ENCODE data around the gene AQP1.

DNA sequence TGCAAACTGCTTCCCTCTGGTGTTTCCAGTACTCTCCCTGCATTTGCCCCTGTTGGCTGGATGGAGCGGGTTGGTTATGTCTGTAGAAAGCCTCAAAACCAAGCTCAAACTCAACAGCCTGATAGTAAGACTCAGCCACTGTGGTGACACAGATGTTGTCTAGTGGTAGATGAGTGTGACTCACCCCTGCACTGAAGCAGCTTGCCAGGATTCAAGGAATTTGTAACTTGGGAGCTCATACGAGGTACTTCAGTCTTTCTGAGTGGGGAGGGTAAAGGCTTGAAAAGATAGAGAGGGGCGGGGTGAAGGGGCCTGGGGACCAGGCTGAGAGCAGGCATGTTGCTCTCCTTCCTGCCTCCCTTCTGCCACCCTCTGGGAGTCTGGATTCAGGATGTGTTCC lies 22.9 kb upstream of the AQP1 start:
- TF ChIP-seq, protein P1, sequence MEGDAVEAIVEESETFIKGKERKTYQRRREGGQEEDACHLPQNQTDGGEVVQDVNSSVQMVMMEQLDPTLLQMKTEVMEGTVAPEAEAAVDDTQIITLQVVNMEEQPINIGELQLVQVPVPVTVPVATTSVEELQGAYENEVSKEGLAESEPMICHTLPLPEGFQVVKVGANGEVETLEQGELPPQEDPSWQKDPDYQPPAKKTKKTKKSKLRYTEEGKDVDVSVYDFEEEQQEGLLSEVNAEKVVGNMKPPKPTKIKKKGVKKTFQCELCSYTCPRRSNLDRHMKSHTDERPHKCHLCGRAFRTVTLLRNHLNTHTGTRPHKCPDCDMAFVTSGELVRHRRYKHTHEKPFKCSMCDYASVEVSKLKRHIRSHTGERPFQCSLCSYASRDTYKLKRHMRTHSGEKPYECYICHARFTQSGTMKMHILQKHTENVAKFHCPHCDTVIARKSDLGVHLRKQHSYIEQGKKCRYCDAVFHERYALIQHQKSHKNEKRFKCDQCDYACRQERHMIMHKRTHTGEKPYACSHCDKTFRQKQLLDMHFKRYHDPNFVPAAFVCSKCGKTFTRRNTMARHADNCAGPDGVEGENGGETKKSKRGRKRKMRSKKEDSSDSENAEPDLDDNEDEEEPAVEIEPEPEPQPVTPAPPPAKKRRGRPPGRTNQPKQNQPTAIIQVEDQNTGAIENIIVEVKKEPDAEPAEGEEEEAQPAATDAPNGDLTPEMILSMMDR (IDR thresholded peaks at IDR 0.05), result peak in 3 of 12 donors; percentile 2 to 22 (median 18)
- TF ChIP-seq POLR2A (IDR thresholded peaks at IDR 0.05), result no peak
